K562 (cell line): ENCODE results near the gene SLC35E1.

Experiments used
- CREB1 ChIP-seq, 2 experiments: sonication (generic) in 1 of 2; formaldehyde crosslinking in 1 of 2; IDR thresholded peaks; 2 replicates each; pipeline versions ENCODE4 v1.6.1 to v1.8.0; 2012 to 2022; ENCODE audit warnings: inconsistent platforms in 1 of 2, mild to moderate bottlenecking in 1 of 2, missing genetic modification reagents in 1 of 2, moderate library complexity in 1 of 2
- POLR2A ChIP-seq: fragments of 450-650 bp; conservative IDR thresholded peaks from 2 replicates; pipeline ENCODE4 v1.6.1; 2016

GRCh38 chr19:16520986-16521624, 51.1 kb downstream of the SLC35E1 start:
- peak; percentile 11; the same call in 1 of the 2 replicates for TF ChIP-seq POLR2A
- no peak for TF ChIP-seq CREB1 (IDR thresholded peaks at IDR 0.05)
- TF ChIP-seq CREB1 (CRISPR knock-in tag; IDR thresholded peaks at IDR 0.05): no peak
